Neural cell (in vitro differentiated cells): ENCODE results near the gene FNDC11.

Experiments used
- RAD21 ChIP-seq: fragments of 450-650 bp; conservative IDR thresholded peaks from 2 replicates; pipeline ENCODE4 v1.6.1; 2014; ENCODE audit warnings: antibody characterized with exemption, mild to moderate bottlenecking, moderate library complexity
- TF ChIP-seq, protein P1 (sequence below): fragments of 450-650 bp; IDR thresholded peaks from 2 replicates; pipeline ENCODE4 v1.5.1; 2014; ENCODE audit warnings: antibody characterized with exemption, mild to moderate bottlenecking, moderate library complexity; ENCODE audit not compliant: poor library complexity, severe bottlenecking
- TF ChIP-seq, protein P2 (sequence below): IDR thresholded peaks from 2 replicates; pipeline ENCODE4 v1.6.1; 2012; ENCODE audit warnings: borderline replicate concordance

DNA sequence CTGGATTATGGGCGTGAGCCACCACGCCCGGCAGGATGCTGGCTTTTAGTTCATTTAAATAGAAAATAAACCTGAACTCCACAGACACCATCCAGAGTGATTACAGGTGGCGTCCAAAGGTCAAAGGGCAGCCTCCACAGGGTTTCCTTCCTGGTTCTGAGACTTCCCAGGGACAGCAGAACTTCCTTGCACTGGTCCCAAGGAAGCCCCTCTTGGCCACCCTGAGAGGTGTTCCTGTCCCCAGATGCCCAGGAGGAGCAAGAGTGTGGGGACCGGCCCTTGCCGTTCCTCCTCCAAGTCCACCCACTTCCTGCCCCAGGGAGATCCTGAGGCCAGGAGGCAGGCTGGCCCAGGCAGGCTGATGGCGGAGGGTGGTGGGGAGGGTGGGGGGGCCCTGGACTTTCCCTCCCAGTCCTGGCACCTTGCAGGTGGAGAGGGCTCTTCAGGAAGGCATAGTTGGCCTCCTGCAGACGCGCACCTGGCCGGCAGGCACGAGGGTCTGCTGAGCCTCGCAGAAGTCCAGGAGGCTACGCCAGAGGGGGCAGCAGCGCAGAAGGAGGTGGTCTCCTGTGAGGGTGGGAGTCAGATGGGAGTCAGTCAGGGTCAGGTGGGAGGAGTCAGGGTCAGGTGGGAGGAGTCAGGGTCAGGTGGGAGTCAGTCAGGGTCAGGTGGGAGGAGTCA lies 5.0 kb downstream of the FNDC11 start:
- TF ChIP-seq, protein P1, sequence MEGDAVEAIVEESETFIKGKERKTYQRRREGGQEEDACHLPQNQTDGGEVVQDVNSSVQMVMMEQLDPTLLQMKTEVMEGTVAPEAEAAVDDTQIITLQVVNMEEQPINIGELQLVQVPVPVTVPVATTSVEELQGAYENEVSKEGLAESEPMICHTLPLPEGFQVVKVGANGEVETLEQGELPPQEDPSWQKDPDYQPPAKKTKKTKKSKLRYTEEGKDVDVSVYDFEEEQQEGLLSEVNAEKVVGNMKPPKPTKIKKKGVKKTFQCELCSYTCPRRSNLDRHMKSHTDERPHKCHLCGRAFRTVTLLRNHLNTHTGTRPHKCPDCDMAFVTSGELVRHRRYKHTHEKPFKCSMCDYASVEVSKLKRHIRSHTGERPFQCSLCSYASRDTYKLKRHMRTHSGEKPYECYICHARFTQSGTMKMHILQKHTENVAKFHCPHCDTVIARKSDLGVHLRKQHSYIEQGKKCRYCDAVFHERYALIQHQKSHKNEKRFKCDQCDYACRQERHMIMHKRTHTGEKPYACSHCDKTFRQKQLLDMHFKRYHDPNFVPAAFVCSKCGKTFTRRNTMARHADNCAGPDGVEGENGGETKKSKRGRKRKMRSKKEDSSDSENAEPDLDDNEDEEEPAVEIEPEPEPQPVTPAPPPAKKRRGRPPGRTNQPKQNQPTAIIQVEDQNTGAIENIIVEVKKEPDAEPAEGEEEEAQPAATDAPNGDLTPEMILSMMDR: no peak
- no peak for TF ChIP-seq RAD21
- TF ChIP-seq, protein P2, sequence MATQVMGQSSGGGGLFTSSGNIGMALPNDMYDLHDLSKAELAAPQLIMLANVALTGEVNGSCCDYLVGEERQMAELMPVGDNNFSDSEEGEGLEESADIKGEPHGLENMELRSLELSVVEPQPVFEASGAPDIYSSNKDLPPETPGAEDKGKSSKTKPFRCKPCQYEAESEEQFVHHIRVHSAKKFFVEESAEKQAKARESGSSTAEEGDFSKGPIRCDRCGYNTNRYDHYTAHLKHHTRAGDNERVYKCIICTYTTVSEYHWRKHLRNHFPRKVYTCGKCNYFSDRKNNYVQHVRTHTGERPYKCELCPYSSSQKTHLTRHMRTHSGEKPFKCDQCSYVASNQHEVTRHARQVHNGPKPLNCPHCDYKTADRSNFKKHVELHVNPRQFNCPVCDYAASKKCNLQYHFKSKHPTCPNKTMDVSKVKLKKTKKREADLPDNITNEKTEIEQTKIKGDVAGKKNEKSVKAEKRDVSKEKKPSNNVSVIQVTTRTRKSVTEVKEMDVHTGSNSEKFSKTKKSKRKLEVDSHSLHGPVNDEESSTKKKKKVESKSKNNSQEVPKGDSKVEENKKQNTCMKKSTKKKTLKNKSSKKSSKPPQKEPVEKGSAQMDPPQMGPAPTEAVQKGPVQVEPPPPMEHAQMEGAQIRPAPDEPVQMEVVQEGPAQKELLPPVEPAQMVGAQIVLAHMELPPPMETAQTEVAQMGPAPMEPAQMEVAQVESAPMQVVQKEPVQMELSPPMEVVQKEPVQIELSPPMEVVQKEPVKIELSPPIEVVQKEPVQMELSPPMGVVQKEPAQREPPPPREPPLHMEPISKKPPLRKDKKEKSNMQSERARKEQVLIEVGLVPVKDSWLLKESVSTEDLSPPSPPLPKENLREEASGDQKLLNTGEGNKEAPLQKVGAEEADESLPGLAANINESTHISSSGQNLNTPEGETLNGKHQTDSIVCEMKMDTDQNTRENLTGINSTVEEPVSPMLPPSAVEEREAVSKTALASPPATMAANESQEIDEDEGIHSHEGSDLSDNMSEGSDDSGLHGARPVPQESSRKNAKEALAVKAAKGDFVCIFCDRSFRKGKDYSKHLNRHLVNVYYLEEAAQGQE: no peak
